NCI-H82 treated with DMSO at 0.1 percent for 48 hours (cell line): ENCODE data around the gene STK39.
A peak's percentile ranks its signal among the peaks of the same experiment; 100 is the strongest.

ENCODE experiments used
- DNase-seq: peaks from one replicate; lab custom pipeline; 2025; ENCODE audit not compliant: unreplicated experiment; lab: John Stamatoyannopoulos, UW

Gene STK39

DNA sequence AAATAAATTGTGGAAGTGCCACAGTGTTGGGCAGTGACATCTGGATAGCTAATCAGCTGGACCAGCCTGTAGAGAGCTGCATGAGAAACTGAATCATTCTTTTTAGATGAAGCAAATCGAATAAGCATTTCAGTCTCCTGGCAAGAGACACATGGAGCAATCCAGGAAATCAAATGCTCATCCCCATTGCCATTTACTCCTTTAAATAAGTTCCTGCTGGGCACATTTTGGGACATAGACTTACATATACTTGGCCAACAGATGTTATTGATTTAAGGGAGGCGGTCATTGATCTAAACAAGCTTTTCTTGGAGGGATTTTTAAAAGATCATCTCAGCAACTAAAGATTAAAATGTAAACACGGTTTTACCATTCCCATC, 307.1 kb downstream of the STK39 start:
- DNase-seq, result peak; percentile 17

DNA sequence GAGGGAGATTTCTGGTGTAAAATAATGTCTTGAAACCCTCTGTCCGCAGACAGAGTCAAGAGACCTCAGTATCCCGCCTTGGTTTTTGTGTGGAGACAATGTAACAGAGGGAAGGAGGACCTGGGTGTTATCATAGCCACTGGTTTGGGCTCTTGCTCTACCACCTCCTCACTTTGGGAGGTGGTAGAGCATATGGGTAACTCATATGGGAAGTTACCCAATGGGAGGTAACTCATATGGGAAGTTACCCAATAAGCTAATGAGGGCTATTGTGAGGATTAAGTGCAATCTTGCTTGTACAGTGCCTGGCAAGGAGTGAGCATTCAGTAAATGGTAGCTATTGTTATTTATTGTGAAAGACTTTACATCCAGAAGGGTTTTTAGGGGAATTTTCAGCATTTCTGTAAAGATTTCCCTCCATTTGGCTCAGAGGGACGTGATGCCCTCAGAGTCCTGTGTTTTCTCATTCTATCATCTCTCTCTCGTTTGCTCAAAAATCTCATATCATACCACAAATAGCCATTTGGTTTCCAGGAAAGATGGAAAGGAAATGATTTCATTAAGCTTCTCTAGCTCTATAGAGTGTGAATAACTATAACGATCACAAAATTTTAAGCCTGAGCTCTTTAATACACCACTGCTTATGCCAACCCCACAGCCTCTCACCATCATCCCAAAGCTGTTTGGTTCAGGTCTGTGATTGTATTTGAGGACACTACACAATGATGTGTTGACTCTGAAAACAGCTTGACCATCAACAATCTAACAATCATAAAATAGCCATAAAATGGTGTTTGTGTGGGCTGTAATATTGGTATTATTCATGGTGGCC, 307.7 kb downstream of the STK39 start:
- no peak for DNase-seq

GRCh38 chr2:167937403-167937802, 310.0 kb downstream of the STK39 start:
- no peak for DNase-seq

DNA sequence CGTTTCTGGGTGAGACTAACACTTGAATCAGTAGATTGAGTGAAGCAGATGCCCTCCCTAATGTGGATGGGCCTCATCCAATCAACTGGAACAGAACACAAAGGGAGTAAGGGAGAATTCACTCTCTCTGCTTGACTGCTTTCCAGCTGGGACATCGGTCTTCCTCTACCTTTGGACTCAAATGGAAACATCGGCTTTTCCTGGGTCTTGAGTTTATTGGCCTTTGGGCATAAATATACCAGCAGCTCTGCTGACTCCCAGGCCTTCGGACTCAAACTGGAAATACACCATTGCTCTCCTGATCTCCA, 311.6 kb downstream of the STK39 start:
- DNase-seq, result no peak

DNA sequence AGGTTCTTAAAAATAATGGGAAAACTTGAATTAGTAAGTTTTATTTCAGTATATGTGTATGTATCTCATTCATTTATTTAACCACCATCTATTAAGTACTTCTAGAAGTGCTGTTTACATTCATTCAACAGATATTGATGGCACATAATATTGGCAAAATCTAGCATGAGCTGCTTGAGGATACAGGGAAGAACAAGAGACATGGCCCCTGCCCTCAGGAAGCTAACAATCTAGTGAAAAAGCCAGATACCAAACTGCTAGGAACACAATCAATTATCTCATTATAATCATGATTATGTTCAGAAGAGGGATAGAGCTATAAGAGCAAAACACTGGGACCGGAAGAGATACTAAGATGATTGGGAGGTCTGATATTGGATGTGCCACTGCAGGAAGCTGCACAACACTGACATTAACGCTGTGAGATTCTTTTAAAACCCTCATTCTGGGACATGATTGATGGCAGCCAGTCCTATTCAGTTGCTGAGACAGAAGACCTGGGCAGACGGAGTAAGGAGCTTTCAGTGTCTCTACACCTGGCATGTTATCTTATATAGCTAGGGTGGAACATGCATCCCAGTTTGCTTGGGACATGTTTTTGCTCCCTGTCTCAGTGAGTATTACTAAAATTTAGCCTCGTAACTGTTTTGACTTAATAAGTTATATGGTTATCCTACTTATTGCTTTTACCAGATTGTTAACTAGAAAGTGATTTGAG, 314.1 kb downstream of the STK39 start:
- no peak for DNase-seq

DNA sequence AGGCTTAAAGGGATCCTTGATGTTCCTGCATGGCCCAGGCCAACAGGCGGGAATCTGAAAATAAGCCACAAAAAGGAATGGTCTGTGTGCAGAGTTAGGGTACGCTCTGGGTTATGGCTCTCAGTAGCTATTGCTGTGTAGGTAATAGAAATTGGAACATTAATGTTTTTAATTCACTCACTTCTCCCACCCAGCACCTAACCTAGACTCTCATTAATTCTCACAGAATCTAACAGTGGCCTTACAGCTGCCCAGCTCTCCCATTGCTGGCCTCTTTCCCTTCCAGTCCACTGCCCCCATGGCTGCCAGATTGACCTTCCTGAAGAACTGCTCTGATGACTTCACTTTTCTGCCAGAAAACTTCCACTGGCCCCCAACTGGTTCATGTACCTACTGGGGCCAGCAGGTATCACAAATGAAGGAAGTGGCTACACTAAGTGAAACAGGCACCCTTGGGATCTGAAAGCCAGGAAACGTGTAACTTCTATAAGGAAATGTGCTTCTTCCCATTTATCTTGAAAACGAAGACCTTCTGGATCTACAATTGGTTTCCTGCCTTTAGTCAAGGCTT, 315.2 kb downstream of the STK39 start:
- DNase-seq, result no peak

- no peak for DNase-seq
Measured at GRCh38 chr2:167929484-167929883, 317.9 kb downstream of the STK39 start.

- DNase-seq, result no peak
Measured at GRCh38 chr2:167928434-167928833, 319.0 kb downstream of the STK39 start.

GRCh38 chr2:167925758-167926157, 321.6 kb downstream of the STK39 start:
- peak; percentile 30 for DNase-seq

DNA sequence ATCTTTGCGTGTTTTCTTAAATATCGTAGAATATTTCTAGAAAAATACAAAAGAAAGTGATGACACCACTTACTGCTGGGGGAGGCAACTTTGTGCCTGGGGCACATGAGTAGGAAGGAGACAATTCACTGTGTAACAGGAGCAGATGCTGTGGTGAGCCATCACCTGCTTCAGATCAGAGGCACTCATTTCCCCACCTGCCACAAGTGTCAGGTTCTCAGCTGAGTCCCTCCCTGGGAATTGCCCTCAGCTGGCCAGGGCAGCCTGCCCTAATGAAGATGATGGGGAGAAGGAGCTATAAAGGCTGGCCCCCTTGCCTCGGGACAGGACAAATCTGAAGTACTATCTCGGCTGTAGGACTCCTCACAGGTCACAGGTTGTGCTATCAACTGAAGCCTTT, 322.8 kb downstream of the STK39 start:
- DNase-seq, result no peak

DNA sequence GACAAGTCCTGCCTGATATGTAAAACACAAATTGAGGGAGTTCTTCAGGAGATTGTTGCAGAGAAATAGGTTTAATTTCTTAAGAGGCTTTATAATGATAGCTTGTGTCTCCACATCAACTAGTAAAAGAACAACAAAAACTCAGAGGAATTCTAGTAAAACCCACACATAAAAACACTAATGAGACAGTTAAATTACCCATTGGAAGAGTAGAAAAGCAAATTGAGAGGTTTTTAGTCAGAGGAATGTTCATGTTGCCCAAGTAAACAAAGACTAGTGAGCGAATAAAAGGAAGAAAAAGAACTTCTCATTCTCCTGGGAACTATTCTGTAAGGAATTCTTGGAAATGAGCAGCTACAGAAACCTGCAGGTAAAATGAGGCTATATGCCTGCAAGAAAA, 330.6 kb downstream of the STK39 start:
- DNase-seq, result no peak

- no peak for DNase-seq
Measured at GRCh38 chr2:167914969-167915368, 332.4 kb downstream of the STK39 start.

- no peak for DNase-seq
Measured at GRCh38 chr2:167908786-167909185, 338.6 kb downstream of the STK39 start.

GRCh38 chr2:167905668-167906067, 341.7 kb downstream of the STK39 start:
- DNase-seq, result no peak
